Raji (cell line): Measurements from ENCODE around the gene KDM6B.

Experiments
- POLR2A ChIP-seq: IDR thresholded peaks from 2 replicates; pipeline ENCODE4 v1.6.1; 2011; ENCODE audit warnings: low read depth, low read length, control low read depth; ENCODE audit not compliant: insufficient read depth

KDM6B gene

DNA sequence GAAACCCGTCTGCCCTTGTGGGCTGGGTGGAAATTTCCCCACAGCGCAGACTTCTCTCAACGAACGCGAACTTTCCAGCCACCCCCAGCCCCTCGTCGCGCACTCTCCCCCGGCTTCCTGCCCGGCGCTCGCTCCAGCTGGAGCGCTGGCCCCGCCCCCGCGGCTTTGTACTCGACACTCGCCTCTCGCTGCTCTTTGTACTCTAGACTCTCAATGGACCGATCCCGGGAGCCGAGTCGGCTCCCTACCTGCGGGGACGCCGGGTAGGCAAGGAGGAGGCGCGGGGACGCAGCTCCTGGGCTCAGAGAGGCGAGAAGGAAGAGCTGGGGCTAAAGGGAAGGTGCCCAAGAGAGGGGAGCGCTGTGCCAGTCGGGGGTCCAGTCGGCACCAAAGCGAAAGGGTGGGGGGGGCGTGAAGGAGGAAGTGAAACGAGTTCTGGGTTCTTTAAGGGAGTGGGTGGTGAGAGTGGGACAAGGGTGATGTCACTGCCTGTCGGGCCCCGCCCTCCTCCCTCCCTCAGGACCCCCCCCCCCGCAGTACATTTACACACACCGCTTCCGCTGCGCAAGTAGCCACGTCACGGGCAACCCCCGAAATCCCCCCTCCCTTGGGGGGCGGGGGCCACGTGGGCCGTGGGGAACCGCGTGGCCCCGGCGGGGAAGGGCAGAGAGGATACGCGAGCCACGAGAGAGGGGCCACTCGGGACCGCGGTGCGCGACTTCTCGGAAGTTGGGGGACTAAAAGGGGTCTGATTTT, 9.7 kb downstream of the KDM6B start:
- TF ChIP-seq POLR2A = no peak; the same call in 1 of the 2 replicates

DNA sequence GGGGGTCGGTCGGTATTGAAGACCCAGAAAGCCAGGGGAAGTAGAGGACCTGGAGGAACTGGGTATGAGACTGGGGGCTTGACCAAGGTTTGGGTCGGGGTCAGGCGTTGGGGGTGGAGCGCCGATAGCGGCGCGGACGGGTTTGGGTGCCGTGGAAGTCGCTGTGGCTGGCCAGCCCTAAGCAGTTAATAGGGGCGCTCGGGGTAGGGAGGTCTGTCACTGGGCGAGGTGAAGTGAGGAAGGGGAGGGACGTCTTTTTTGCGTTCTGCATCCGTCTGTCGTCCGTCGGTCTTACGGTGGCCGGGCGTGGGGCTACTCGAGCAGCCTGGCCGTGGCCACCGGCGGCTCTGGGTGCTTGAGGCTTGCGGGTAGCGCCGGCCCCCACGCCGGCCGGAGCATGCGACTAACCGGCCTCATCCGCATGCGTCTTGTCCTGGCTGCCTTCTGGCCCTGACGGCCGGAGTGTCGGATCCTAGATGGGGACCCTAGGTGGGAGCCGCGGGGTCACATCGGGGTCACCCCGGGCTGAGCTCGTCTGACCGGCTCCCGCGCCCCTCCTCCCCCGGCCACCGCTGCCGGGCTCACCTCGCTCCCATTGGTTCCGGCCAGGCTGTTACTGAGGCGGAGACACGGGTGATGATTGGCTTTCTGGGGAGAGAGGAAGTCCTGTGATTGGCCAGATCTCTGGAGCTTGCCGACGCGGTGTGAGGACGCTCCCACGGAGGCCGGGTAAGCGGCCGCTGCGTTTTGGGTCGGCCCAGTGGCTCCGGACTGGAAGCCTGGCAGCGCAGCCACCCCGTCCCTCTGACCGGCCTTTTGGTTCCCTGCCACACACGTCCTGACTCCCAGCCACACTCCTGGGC, 10.5 kb downstream of the KDM6B start:
- peak; percentile 77 for TF ChIP-seq POLR2A

DNA sequence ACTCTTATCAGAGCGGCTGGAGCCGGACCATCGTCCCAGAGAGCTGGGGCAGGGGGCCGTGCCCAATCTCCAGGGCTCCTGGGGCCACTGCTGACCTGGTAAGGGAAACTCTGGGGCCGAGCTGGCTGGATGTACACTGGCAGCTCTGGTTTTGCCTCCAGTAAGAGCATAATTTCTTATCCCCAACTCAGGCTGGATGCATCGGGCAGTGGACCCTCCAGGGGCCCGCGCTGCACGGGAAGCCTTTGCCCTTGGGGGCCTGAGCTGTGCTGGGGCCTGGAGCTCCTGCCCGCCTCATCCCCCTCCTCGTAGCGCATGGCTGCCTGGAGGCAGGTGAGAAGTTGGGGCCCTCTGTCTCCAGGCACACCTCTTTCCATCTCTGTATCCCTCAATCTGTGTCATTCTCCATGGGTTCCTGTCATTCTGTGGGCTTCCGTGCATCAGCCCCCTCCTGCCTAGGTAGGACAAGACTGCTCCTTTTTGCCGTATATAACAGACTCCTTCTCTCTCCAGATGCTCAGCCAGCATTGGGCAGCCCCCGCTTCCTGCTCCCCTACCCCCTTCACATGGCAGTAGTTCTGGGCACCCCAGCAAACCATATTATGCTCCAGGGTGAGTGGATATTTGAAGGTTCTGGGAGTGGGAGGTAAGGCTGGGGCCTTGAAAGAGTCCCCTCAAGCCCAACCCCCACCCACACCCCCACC, 11.5 kb downstream of the KDM6B start:
- no peak for TF ChIP-seq POLR2A

DNA sequence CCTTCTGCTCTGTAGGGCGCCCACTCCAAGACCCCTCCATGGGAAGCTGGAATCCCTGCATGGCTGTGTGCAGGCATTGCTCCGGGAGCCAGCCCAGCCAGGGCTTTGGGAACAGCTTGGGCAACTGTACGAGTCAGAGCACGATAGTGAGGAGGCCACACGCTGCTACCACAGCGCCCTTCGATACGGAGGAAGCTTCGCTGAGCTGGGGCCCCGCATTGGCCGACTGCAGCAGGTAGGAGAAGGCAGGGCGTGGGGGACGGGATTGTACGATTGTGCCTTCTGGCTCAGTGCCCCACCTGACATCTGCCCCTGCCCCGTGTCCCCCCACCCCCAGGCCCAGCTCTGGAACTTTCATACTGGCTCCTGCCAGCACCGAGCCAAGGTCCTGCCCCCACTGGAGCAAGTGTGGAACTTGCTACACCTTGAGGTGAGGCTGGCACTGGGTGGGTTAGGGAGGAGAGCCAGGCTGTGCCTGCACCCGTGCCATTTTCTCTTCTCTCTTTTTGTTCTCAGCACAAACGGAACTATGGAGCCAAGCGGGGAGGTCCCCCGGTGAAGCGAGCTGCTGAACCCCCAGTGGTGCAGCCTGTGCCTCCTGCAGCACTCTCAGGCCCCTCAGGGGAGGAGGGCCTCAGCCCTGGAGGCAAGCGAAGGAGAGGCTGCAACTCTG, 12.2 kb downstream of the KDM6B start:
- 0 out of 2 replicates have a peak, but pooled peaks have one; percentile 5 for TF ChIP-seq POLR2A

DNA sequence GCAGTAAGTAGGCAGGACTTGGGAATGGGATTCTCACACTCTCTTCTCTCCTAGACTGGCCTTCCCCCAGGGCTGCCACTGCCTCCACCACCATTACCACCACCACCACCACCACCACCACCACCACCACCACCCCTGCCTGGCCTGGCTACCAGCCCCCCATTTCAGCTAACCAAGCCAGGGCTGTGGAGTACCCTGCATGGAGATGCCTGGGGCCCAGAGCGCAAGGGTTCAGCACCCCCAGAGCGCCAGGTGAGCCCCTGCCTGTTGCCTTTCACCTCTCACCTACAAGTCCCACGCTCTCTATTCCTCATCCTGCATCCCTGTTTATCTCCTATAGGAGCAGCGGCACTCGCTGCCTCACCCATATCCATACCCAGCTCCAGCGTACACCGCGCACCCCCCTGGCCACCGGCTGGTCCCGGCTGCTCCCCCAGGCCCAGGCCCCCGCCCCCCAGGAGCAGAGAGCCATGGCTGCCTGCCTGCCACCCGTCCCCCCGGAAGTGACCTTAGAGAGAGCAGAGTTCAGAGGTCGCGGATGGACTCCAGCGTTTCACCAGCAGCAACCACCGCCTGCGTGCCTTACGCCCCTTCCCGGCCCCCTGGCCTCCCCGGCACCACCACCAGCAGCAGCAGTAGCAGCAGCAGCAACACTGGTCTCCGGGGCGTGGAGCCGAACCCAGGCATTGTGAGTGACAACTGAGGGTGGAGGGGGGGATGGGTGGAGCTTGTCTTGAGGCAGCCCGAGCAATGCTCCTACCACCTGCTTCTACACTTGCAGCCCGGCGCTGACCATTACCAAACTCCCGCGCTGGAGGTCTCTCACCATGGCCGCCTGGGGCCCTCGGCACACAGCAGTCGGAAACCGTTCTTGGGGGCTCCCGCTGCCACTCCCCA, 13.0 kb downstream of the KDM6B start:
- no peak for TF ChIP-seq POLR2A

DNA sequence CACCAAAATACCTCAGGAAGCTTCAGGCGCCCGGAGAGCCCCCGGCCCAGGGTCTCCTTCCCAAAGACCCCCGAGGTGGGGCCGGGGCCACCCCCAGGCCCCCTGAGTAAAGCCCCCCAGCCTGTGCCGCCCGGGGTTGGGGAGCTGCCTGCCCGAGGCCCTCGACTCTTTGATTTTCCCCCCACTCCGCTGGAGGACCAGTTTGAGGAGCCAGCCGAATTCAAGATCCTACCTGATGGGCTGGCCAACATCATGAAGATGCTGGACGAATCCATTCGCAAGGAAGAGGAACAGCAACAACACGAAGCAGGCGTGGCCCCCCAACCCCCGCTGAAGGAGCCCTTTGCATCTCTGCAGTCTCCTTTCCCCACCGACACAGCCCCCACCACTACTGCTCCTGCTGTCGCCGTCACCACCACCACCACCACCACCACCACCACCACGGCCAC, 14.1 kb downstream of the KDM6B start:
- no peak for TF ChIP-seq POLR2A

DNA sequence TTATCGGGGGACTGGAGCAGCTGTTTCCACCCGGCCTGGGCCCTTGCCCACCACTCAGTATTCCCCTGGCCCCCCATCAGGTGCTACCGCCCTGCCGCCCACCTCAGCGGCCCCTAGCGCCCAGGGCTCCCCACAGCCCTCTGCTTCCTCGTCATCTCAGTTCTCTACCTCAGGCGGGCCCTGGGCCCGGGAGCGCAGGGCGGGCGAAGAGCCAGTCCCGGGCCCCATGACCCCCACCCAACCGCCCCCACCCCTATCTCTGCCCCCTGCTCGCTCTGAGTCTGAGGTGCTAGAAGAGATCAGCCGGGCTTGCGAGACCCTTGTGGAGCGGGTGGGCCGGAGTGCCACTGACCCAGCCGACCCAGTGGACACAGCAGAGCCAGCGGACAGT, 14.7 kb downstream of the KDM6B start:
- TF ChIP-seq POLR2A = no peak

DNA sequence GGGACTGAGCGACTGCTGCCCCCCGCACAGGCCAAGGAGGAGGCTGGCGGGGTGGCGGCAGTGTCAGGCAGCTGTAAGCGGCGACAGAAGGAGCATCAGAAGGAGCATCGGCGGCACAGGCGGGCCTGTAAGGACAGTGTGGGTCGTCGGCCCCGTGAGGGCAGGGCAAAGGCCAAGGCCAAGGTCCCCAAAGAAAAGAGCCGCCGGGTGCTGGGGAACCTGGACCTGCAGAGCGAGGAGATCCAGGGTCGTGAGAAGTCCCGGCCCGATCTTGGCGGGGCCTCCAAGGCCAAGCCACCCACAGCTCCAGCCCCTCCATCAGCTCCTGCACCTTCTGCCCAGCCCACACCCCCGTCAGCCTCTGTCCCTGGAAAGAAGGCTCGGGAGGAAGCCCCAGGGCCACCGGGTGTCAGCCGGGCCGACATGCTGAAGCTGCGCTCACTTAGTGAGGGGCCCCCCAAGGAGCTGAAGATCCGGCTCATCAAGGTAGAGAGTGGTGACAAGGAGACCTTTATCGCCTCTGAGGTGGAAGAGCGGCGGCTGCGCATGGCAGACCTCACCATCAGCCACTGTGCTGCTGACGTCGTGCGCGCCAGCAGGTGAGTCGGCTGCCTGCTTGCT, 15.2 kb downstream of the KDM6B start:
- TF ChIP-seq POLR2A = no peak

DNA sequence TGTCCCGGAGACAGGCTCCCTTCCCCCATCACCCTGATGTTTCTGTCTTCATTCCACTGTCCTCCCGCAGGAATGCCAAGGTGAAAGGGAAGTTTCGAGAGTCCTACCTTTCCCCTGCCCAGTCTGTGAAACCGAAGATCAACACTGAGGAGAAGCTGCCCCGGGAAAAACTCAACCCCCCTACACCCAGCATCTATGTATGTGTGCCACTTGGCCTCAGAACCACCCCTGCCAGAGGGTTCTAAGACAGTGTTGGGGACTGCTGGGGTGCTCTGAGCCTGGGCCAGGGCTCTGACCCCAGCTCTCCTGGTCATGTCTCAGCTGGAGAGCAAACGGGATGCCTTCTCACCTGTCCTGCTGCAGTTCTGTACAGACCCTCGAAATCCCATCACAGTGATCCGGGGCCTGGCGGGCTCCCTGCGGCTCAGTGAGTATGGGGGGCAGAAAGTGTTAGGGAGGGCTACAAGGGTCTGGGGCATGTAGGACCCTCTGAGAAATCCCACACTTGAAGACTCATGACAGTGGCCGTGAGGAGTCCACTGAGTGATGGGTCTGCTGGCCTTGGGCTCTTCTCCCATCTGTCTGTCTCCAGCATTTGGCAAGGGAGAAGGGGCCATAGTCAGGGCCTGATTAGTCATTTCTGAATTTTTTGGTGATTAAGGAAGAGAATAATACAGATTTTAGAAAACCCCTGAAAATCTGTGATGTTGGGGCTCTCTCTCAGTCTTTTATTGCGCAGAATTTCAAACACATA, 15.9 kb downstream of the KDM6B start:
- no peak for TF ChIP-seq POLR2A

DNA sequence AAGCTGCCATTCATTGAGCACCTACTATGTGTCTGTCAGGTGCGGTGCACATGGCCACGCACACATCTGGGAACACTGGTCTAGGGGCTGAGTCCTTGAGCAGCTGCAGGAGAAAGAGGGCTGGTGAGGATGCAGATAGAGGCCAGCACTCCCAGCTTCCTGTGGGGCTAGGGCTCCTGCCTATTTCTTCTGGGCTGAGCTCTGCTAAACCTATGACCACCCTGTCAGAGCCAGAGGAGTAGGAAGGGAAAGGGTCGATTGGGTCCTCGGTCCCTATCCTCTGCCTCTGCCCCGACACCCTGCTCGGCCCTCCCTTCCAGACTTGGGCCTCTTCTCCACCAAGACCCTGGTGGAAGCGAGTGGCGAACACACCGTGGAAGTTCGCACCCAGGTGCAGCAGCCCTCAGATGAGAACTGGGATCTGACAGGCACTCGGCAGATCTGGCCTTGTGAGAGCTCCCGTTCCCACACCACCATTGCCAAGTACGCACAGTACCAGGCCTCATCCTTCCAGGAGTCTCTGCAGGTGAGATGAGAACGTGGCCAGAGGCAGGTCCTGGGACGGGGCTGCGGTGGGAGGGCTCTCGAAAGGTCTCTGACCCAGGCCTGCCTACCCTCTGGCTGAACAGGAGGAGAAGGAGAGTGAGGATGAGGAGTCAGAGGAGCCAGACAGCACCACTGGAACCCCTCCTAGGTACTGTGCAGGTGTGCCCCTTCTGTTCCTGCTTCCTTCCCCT, 16.9 kb downstream of the KDM6B start:
- no peak for TF ChIP-seq POLR2A

DNA sequence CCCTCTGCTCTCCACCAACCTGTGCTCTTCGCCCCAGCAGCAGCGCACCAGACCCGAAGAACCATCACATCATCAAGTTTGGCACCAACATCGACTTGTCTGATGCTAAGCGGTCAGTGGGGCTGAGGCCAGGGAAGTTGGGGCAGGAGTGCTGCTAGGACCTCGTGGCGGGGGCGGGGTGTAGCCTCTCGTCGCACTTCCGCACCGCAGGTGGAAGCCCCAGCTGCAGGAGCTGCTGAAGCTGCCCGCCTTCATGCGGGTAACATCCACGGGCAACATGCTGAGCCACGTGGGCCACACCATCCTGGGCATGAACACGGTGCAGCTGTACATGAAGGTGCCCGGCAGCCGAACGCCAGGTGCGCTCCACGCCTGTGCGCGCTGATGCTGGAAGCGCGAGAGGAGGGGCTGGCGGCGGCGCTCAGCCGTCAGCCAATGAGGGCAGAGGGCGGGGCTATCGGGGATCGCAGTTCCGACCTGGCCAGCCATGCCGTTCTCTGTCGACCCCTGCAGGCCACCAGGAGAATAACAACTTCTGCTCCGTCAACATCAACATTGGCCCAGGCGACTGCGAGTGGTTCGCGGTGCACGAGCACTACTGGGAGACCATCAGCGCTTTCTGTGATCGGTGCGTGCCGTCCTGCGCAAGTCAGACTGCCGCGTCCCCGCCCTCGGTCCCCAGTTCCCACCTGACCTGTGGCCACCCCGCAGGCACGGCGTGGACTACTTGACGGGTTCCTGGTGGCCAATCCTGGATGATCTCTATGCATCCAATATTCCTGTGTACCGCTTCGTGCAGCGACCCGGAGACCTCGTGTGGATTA, 17.6 kb downstream of the KDM6B start:
- peak; percentile 85 for TF ChIP-seq POLR2A

DNA sequence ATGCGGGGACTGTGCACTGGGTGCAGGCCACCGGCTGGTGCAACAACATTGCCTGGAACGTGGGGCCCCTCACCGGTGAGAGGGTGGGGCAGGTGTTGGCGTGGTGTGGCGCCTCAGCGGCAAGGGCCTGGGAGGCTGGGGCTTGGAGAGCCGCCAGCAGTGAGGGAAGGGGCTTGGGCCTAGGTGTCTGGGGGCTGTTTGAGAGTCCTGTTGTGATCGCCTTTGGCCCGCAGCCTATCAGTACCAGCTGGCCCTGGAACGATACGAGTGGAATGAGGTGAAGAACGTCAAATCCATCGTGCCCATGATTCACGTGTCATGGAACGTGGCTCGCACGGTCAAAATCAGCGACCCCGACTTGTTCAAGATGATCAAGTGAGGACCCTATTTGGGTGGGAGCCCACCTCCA, 18.2 kb downstream of the KDM6B start:
- TF ChIP-seq POLR2A = no peak
